ENCODE measurements around the gene PPFIA2.

The PPFIA2 gene

GRCh38 chr12:81759190-81760051 is at the start of gene PPFIA2:
TSS of gene PPFIA2 (minus strand) at chr12:81759350.
- DNase-seq (ENCODE audit: low read depth) = peak; percentile 38

GRCh38 chr12:81800298-81801148 is 41.4 kb upstream of the PPFIA2 start:
- DNase-seq (ENCODE audit: low read depth) = peak; percentile 72

- DNase-seq (ENCODE audit: low read depth) = no peak
Measured at GRCh38 chr12:81798294-81798693, 39.1 kb upstream of the PPFIA2 start.

- no peak for DNase-seq (ENCODE audit: low read depth)
Measured at GRCh38 chr12:81797100-81797499, 38.0 kb upstream of the PPFIA2 start.

GRCh38 chr12:81792666-81793065 is 33.5 kb upstream of the PPFIA2 start:
- DNase-seq (ENCODE audit: low read depth) = no peak

- DNase-seq (ENCODE audit: low read depth) = no peak
Measured at GRCh38 chr12:81779216-81779615, 20.1 kb upstream of the PPFIA2 start.

- DNase-seq (ENCODE audit: low read depth) = no peak
Measured at GRCh38 chr12:81778719-81779118, 19.6 kb upstream of the PPFIA2 start.

- peak; percentile 46 for DNase-seq (ENCODE audit: low read depth)
Measured at GRCh38 chr12:81758421-81759189, 545 bp downstream of the PPFIA2 start.

GRCh38 chr12:81757731-81758365 is 1.3 kb downstream of the PPFIA2 start:
- DNase-seq (ENCODE audit: low read depth) = no peak

- DNase-seq (ENCODE audit: low read depth) = no peak
Measured at GRCh38 chr12:81729781-81730180, 29.4 kb downstream of the PPFIA2 start.

- no peak for DNase-seq (ENCODE audit: low read depth)
Measured at GRCh38 chr12:81727391-81727790, 31.8 kb downstream of the PPFIA2 start.

GRCh38 chr12:81726634-81727033 is 32.5 kb downstream of the PPFIA2 start:
- DNase-seq (ENCODE audit: low read depth) = no peak

GRCh38 chr12:81723361-81723760 is 35.8 kb downstream of the PPFIA2 start:
- no peak for DNase-seq (ENCODE audit: low read depth)

GRCh38 chr12:81722004-81722403 is 37.1 kb downstream of the PPFIA2 start:
- no peak for DNase-seq (ENCODE audit: low read depth)

GRCh38 chr12:81718616-81719015 is 40.5 kb downstream of the PPFIA2 start:
- DNase-seq (ENCODE audit: low read depth) = no peak

GRCh38 chr12:81712536-81712935 is 46.6 kb downstream of the PPFIA2 start:
- DNase-seq (ENCODE audit: low read depth) = no peak

GRCh38 chr12:81705586-81705985 is 53.6 kb downstream of the PPFIA2 start:
- peak; percentile 10 for DNase-seq (ENCODE audit: low read depth)

GRCh38 chr12:81699551-81699950 is 59.6 kb downstream of the PPFIA2 start:
- DNase-seq (ENCODE audit: low read depth) = no peak

GRCh38 chr12:81692008-81692407 is 67.1 kb downstream of the PPFIA2 start:
- no peak for DNase-seq (ENCODE audit: low read depth)

GRCh38 chr12:81683881-81684280 is 75.3 kb downstream of the PPFIA2 start:
- no peak for DNase-seq (ENCODE audit: low read depth)

- DNase-seq (ENCODE audit: low read depth) = no peak
Measured at GRCh38 chr12:81679614-81680013, 79.5 kb downstream of the PPFIA2 start.

GRCh38 chr12:81670759-81671158 is 88.4 kb downstream of the PPFIA2 start:
- DNase-seq (ENCODE audit: low read depth) = no peak
